ENCODE measurements around the gene HYAL1.
A peak's percentile ranks its signal among the peaks of the same experiment; 100 is the strongest.

The HYAL1 gene

GRCh38 chr3:50333744-50334328 is 30.5 kb upstream of the HYAL1 start:
- no peak for TF ChIP-seq ZFX (IDR thresholded peaks at IDR 0.05; ENCODE audit: borderline replicate concordance)
- TF ChIP-seq CTCF (IDR thresholded peaks at IDR 0.05), result no peak
- H3K27ac ChIP-seq, result no peak overlapping the region

GRCh38 chr3:50331364-50331907 is 28.1 kb upstream of the HYAL1 start:
- H3K27ac ChIP-seq, result no peak overlapping the region
- TF ChIP-seq ZFX (IDR thresholded peaks at IDR 0.05; ENCODE audit: borderline replicate concordance) (no peak), CTCF (IDR thresholded peaks at IDR 0.05) (no peak)

GRCh38 chr3:50330330-50330729 is 27.0 kb upstream of the HYAL1 start:
- no peak overlapping the region for H3K27ac ChIP-seq
- TF ChIP-seq CTCF (IDR thresholded peaks at IDR 0.05), result no peak
- no peak for TF ChIP-seq ZFX (IDR thresholded peaks at IDR 0.05; ENCODE audit: borderline replicate concordance)

GRCh38 chr3:50327943-50328691 is 24.7 kb upstream of the HYAL1 start, which contains the start of gene TUSC2:
Gene TUSC2, minus strand, starts transcription at chr3:50328223. Its CDS starts 124 bp downstream, at chr3:50328099.
- no peak for TF ChIP-seq ZFX (IDR thresholded peaks at IDR 0.05; ENCODE audit: borderline replicate concordance)
- no peak for TF ChIP-seq CTCF (IDR thresholded peaks at IDR 0.05)
- peak within 1 kb of the TSS; percentile 77 for H3K27ac ChIP-seq

- H3K27ac ChIP-seq, result peak overlapping the region; percentile 77
- TF ChIP-seq CTCF (IDR thresholded peaks at IDR 0.05) (no peak), ZFX (IDR thresholded peaks at IDR 0.05; ENCODE audit: borderline replicate concordance) (no peak)
Measured at GRCh38 chr3:50327129-50327528, 23.8 kb upstream of the HYAL1 start.

GRCh38 chr3:50326182-50326541 is 22.8 kb upstream of the HYAL1 start:
- TF ChIP-seq ZFX (IDR thresholded peaks at IDR 0.05; ENCODE audit: borderline replicate concordance), result no peak
- TF ChIP-seq CTCF (IDR thresholded peaks at IDR 0.05), result no peak
- H3K27ac ChIP-seq, result no peak overlapping the region

Measured in 22Rv1 (cell line).